DMS153 (cell line): Measurements from ENCODE around the gene LRRC3.

Source experiments
- DNase-seq: peaks from one replicate; lab custom pipeline; 2025; lab: John Stamatoyannopoulos, UW

LRRC3 gene

GRCh38 chr21:44424608-44425306, 30.6 kb upstream of the LRRC3 start:
- DNase-seq: no peak

DNA sequence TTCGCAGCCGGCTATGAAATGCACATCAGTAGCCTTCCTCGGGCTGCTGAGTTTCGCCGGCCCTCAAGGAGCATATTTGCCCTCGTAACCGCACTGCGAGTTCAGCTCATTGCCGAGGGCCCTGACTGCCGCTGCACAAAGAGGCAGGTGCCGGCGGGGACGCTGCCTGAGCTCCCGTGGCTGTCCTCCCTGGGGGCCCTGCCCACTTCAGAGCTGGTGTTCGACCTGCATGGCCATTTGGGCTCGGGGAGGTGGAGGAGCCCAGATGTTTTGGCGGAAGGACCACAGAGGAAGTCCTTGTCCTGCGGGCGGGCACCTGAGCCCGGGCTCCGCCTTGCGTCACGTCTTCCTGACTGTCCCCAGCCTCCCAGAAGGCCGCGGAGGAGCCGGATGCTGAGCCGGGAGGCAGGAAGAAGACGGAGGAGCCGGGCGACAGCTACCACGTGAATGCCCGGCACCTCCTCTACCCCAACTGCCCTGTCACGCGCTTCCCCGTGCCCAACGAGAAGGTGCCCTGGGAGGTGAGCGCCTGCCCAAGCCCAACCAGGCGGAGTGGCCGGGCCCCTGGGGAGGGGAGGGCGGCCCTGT, 29.9 kb upstream of the LRRC3 start:
- peak; percentile 79 for DNase-seq

DNA sequence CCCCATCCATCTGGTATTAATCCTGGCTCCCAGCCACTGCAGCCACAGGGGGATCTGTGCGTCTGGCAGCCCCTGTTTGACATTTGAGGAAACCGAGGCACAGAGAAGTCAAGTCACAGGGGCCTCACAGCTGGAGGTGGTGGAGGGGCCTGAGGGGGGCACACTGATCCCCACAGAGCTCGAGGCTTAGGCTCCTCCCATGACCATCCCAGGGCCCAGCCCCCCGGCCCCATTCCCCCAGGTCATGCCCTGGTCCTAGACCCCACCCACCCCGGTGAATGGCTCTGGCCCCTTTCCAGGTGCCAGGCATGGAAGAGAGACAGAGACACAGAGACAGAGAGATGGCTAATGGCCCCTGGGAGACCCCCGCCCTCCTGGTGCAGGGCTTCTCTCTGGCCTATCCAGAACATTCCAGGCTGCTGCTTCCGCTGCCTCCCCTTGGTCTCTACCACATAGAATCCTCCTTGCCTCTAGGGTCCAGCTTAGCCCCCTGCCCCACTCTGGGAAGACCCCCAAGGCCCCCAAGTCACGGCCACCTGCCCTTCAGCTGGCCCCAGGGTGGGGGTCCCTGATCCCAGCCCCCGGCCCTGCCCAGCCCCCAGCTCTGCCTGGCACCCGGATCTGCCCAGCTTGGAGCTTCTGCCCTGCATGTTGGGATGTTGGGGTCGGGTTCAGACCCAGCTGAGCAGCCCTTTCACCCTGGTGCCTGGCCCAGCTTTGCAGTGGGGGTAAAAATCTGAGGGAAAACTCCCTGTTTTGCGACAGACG, 29.2 kb upstream of the LRRC3 start:
- no peak for DNase-seq

- no peak for DNase-seq
Measured at GRCh38 chr21:44426663-44427191, 28.6 kb upstream of the LRRC3 start.

- DNase-seq: peak; percentile 84
Measured at GRCh38 chr21:44427241-44428120, 27.8 kb upstream of the LRRC3 start.

DNA sequence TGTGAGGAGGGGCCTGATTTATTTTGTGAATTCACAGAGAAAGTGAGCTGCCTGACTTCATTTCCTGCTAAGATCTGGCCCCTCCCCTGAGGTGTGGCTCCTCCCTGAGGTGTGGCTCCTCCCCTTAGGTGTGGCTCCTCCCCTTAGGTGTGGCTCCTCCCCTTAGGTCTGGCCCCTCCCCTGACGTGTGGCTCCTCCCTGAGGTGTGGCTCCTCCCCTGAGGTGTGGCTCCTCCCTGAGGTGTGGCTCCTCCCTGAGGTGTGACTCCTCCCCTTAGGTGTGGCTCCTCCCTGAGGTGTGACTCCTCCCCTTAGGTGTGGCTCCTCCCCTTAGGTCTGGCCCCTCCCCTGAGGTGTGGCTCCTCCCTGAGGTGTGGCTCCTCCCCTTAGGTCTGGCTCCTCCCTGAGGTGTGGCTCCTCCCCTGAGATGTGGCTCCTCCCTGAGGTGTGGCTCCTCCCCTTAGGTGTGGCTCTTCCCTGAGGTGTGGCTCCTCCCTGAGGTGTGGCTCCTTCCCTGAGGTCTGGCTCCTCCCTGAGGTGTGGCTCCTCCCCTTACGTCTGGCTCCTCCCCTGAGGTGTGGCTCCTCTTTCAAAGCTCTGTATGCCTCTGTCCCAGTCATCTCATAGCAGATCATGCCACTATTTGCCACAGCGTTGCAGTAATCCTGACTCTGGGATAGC, 26.9 kb upstream of the LRRC3 start:
- DNase-seq: peak; percentile 74

DNA sequence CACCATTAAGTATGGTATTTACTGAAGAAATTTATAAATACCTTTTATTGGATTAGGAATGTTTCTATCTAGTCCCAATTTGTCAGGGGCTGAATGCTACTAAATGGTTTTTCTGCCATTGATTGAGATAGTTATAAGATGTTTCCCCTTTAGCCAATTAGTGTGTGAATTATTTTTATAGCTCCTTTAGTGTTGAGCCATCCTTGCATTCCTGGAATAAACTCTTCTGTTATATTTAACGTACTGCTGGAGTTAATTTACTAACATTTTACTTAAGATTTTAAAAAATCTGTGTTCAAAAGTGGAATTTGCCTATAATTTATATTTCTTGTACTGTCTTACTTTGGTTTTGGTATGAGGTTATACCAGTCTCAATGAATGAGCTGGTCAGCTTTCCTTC, 25.4 kb upstream of the LRRC3 start:
- DNase-seq: no peak

DNA sequence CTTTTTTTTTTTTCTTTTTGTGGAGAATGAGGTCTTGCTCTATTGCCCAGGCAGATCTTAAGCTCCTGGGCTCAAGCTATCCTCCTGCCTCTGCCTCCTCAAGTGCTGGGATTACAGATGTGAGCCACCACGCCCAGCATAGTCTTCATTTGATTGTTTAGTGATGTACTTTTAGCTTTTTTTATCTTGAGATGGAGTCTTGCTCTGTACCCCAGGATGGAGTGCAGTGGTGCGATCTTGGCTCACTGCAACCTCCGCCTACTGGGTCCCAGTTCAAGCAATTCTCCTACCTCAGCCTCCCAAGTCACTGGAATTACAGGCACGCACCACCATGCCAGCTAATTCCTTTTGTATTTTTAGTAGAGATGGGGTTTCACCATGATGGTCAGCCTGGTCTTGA, 24.0 kb upstream of the LRRC3 start:
- DNase-seq: no peak

- no peak for DNase-seq
Measured at GRCh38 chr21:44432841-44433790, 22.2 kb upstream of the LRRC3 start.

DNA sequence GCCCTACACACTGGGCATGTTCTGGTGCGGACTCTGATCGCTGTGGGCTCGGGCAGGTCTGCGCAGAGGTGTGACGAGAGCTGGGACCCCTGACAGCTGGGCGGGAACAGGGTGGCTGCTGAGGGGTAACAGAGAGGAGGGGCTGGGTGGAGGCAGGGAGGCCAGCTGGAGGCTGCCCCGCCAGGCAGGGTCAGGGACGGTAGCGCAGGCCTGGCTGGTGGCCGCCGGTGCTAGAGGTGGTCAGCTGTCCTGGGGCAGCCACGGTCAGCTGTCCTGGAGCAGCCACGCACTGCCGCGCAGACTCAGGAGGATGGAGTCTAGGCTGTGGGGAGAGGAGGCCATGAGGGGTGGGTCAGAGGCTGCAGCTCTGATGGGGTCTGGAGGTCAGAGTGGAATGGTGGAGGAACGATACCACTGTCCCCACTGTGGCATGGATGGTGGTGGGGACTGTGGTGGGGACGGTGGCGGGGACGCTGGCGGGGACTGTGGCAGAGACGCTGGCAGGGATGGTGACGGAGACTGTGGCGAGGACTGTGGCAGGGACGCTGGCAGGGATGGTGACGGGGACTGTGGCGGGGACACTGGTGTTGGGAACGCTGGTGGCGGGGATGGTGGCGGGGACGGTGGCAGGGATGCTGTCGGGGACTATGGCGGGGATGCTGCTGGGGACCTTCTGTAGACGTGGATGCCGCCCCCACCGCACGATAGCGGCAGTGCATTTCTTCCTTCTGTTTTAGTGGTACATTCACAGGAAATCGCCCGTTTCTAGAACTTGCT, 21.3 kb upstream of the LRRC3 start:
- no peak for DNase-seq

- no peak for DNase-seq
Measured at GRCh38 chr21:44434568-44434925, 20.8 kb upstream of the LRRC3 start.

DNA sequence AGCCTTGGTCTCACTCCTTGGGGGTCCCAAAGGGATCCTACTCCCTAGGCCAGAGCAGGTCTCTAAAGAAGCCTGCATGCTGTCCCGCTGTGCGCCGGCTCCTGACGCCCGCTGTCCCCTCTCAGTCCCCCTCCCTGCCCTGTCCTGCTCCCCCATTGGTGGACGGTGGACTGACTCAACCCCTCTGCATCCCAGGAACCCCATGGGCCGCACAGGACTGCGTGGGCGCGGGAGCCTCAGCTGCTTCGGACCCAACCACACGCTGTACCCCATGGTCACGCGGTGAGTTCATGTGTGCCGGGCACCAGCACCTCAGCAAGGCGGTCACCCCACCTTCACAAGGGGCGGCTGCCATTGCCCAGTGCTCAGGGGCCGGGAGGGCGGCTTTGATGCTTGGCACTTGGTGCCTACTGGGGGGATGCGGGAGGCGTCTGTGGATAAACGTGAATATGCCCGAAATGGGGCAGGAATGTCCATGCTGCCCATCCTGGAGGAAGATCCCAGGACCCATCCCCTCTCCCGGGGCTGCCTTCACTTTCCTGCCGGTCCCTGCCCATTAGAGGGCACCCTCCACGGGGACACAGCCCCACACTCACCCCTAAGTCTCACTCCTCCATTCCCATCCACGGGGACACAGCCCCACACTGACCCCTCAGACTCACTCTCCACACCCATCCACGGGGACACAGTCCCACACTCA, 20.2 kb upstream of the LRRC3 start:
- no peak for DNase-seq

- DNase-seq: no peak
Measured at GRCh38 chr21:44436111-44436611, 19.1 kb upstream of the LRRC3 start.

DNA sequence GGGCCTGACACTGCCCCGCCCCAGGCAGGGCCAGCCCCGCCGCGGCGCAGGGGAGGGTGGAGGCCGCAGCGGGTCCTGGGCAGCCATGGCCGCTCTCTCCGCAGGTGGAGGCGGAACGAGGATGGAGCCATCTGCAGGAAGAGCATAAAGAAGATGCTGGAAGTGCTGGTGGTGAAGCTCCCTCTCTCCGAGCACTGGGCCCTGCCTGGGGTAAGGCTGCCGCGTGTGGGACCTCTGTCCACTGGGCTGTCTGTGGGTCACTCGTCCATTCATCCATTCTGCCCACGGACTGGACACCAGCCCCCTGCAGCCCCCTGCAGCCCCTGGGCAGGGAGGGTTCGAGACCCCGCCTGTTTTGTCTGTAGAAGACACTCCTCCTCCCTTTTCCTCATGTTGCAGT, 18.4 kb upstream of the LRRC3 start:
- DNase-seq: no peak

DNA sequence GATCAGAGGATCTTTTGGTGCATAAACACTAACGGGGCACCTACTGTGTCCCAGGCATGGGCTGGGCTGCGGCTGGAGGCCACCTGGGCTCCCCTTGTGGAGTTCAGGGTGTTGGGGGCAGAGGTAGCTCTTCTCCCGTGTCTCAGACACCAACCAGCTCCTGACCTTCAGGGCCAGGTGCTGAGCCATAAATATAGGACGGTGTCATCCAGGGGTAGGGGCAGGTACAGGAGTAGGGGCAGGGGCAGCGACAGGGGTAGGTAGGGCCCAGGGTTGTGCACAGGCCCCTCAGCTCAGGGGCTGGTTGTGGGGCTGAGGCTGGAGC, 18.0 kb upstream of the LRRC3 start:
- no peak for DNase-seq

GRCh38 chr21:44437696-44438431, 17.4 kb upstream of the LRRC3 start:
- no peak for DNase-seq

DNA sequence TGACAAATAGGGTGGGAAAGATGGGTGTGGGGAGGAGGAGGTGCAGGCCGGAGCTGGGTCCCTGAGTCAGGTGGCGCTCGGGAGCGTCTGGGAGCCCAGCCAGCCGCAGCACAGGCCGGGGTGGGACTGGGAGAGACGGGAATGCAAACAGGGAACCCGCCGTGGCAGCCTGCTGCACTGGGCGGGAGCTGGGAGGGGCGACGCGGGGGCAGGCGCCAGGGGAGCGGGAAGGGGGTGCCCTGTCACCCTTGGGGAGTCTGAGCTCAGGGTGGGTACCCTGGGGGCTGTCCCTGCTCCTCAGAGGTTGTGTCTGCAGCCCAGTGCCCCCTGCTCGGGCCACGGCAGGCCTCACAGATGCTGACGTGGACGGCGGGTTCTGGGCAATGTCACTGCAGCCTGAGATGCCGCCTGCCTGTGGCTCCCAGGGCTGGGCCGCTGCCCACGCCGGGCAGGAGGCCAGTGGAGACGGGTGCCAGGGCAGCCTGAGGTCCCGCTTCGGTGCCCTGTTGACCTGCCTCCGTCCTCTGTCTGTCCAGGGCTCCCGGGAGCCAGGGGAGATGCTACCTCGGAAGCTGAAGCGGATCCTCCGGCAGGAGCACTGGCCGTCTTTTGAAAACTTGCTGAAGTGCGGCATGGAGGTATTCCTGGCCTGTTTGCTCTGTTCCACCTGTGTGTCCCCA, 16.6 kb upstream of the LRRC3 start:
- no peak for DNase-seq

DNA sequence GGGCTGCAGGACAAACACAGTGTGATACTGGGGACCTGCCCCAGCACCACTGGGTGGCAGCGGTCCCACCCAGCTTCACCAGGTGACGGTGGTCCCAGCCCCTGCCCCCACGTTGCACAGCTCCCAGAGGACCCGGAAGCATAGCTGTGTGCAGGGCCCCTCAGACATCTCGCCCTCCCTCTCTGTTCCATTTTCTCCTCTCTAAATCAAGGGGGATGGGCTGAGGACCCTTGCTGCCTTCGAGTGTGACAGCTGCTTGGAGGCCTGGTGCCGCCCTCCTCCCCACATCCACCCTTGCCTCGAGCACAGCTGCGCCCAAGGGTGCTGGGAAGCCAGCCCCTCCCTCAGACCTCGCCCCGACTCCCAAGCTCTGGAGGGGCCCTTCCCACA, 16.1 kb upstream of the LRRC3 start:
- DNase-seq: no peak
